Measurements from ENCODE around the gene PGLYRP3. TPM values are rescaled to one million over a fixed set of nuclear protein-coding genes. Genes with fewer than 3 reads are reported as not detected.

PGLYRP3 gene
- polyA plus RNA-seq, 3 donors: not detected

GRCh38 chr1:153344718-153345025 is 31.9 kb upstream of the PGLYRP3 start:
- peak overlapping the region in 1 of 2 donors; percentile 61 for H3K4me3 Mint-ChIP-seq
- peak overlapping the region in 2 of 7 donors; percentile 28 to 31 for H3K27ac Mint-ChIP-seq
- H3K27me3 Mint-ChIP-seq (ENCODE audit: low read depth in 3 of 3): peaks cover 7 to 9% (median 9%) of the 10 kb centered on the region in 3 donors

GRCh38 chr1:153343811-153344717 is 31.3 kb upstream of the PGLYRP3 start:
- peak overlapping the region in 1 of 3 experiments; percentile 28 for H3K4me3 ChIP-seq (replicated peaks in 1 of 3; ENCODE audit: low read depth in 2 of 3, low read length in 3 of 3)
- H3K36me3 ChIP-seq (replicated peaks in 1 of 2; ENCODE audit: control insufficient read depth in 1 of 2, insufficient read depth in 2 of 2, low read length in 2 of 2): no peaks in the 10 kb centered on the region
- WGBS (ENCODE audit: insufficient coverage): 100% methylated on average over 1 of the region's 9 CpGs
- intact Hi-C loops (cut with micrococcal nuclease): no loop called here
- H3K4me2 ChIP-seq (replicated peaks; ENCODE audit: extremely low read depth, low read length, poor library complexity, severe bottlenecking): peak overlapping the region; percentile 24
- H3K9ac ChIP-seq (ENCODE audit: insufficient read depth, low read length, poor library complexity, severe bottlenecking): no peak overlapping the region
- no peak for DNase-seq
- peak overlapping the region in 1 of 2 donors; percentile 61 for H3K4me3 Mint-ChIP-seq
- no peaks in the 10 kb centered on the region for H3K27me3 ChIP-seq (ENCODE audit: control insufficient read depth in 2 of 2, insufficient read depth in 2 of 2, low read length in 2 of 2)
- peaks cover 0 to 2% (median 0%) of the 10 kb centered on the region in 7 donors for H3K9me3 Mint-ChIP-seq
- no peaks in the 10 kb centered on the region for H4K20me1 ChIP-seq (ENCODE audit: insufficient read depth, low read length)
- no peak overlapping the region for H3K27ac ChIP-seq (ENCODE audit: low read depth in 1 of 2, low read length in 2 of 2)
- peaks cover 32 to 44% of the 10 kb centered on the region in 2 donors for H3K4me1 ChIP-seq (ENCODE audit: control insufficient read depth in 1 of 2, insufficient read depth in 2 of 2, low read length in 2 of 2)
- H3K27ac Mint-ChIP-seq: peak overlapping the region in 2 of 7 donors; percentile 28 to 31
- no peaks in the 10 kb centered on the region for H3K36me3 Mint-ChIP-seq
- H2AFZ ChIP-seq (ENCODE audit: insufficient read depth, low read depth, low read length, poor library complexity, severe bottlenecking): no peak overlapping the region
- H3K27me3 Mint-ChIP-seq (ENCODE audit: low read depth in 3 of 3): peaks cover 8 to 9% (median 8%) of the 10 kb centered on the region in 3 donors
- no peak for TF ChIP-seq CTCF (IDR thresholded peaks at IDR 0.05)
- no peaks in the 10 kb centered on the region for H3K9me3 ChIP-seq (replicated peaks in 1 of 2; ENCODE audit: control insufficient read depth in 1 of 2, insufficient read depth in 1 of 2, low read length in 2 of 2)
- peaks cover 56% of the 10 kb centered on the region for H3K4me1 Mint-ChIP-seq
- no peaks in the 10 kb centered on the region for H3K79me2 ChIP-seq (ENCODE audit: insufficient read depth, low read length)

More at GRCh38 chr1:153344718-153345025, 31.9 kb upstream of the PGLYRP3 start:
- TF ChIP-seq CTCF (IDR thresholded peaks at IDR 0.05): no peak
- H3K4me1 Mint-ChIP-seq: peaks cover 62% of the 10 kb centered on the region
- H3K4me3 ChIP-seq (replicated peaks in 1 of 3; ENCODE audit: low read depth in 2 of 3, low read length in 3 of 3): peak overlapping the region in 1 of 3 experiments; percentile 28
- no peaks in the 10 kb centered on the region for H3K36me3 ChIP-seq (replicated peaks in 1 of 2; ENCODE audit: control insufficient read depth in 1 of 2, insufficient read depth in 2 of 2, low read length in 2 of 2)
- DNase-seq: peak; percentile 52 to 61 (median 60)
- no peaks in the 10 kb centered on the region for H4K20me1 ChIP-seq (ENCODE audit: insufficient read depth, low read length)
- intact Hi-C loops (cut with micrococcal nuclease): no loop called here
- H3K27ac ChIP-seq (ENCODE audit: low read depth in 1 of 2, low read length in 2 of 2): no peak overlapping the region
- no peaks in the 10 kb centered on the region for H3K36me3 Mint-ChIP-seq
- no peaks in the 10 kb centered on the region for H3K27me3 ChIP-seq (ENCODE audit: control insufficient read depth in 2 of 2, insufficient read depth in 2 of 2, low read length in 2 of 2)
- no peaks in the 10 kb centered on the region for H3K79me2 ChIP-seq (ENCODE audit: insufficient read depth, low read length)
- H3K9me3 ChIP-seq (replicated peaks in 1 of 2; ENCODE audit: control insufficient read depth in 1 of 2, insufficient read depth in 1 of 2, low read length in 2 of 2): no peaks in the 10 kb centered on the region
- H3K9ac ChIP-seq (ENCODE audit: insufficient read depth, low read length, poor library complexity, severe bottlenecking): no peak overlapping the region
- peaks cover 38 to 50% of the 10 kb centered on the region in 2 donors for H3K4me1 ChIP-seq (ENCODE audit: control insufficient read depth in 1 of 2, insufficient read depth in 2 of 2, low read length in 2 of 2)
- H2AFZ ChIP-seq (ENCODE audit: insufficient read depth, low read depth, low read length, poor library complexity, severe bottlenecking): no peak overlapping the region
- peak overlapping the region; percentile 24 for H3K4me2 ChIP-seq (replicated peaks; ENCODE audit: extremely low read depth, low read length, poor library complexity, severe bottlenecking)
- peaks cover 0 to 2% (median 0%) of the 10 kb centered on the region in 7 donors for H3K9me3 Mint-ChIP-seq
- WGBS (ENCODE audit: insufficient coverage): no CpG with 5 or more reads among the region's 3 CpGs

All from CD14-positive monocyte (primary cell).